ENCODE measurements around the gene MLKL.

Gene MLKL

GRCh38 chr16:74700438-74701225 is at the start of gene MLKL:
TSS of gene MLKL (minus strand) at chr16:74700862. CDS start at chr16:74695757, 5,105 bp downstream.
- FAIRE-seq, result no peak

- FAIRE-seq, result no peak
These were observed 48.8 kb upstream of the MLKL start for GRCh38 chr16:74749291-74750055.

GRCh38 chr16:74748616-74749026 is 48.0 kb upstream of the MLKL start:
- FAIRE-seq, result no peak

GRCh38 chr16:74747716-74748615 is 47.3 kb upstream of the MLKL start:
- no peak for FAIRE-seq

GRCh38 chr16:74745926-74746325 is 45.3 kb upstream of the MLKL start:
- FAIRE-seq, result no peak

- no peak for FAIRE-seq
These were observed 44.5 kb upstream of the MLKL start for GRCh38 chr16:74745109-74745615.

GRCh38 chr16:74744566-74744965 is 43.9 kb upstream of the MLKL start:
- no peak for FAIRE-seq

GRCh38 chr16:74743668-74744299 is 43.1 kb upstream of the MLKL start:
- FAIRE-seq, result no peak

GRCh38 chr16:74743045-74743667 is 42.5 kb upstream of the MLKL start:
- no peak for FAIRE-seq

GRCh38 chr16:74742051-74742481 is 41.4 kb upstream of the MLKL start:
- no peak for FAIRE-seq

- FAIRE-seq, result no peak
These were observed 40.2 kb upstream of the MLKL start for GRCh38 chr16:74740795-74741304.

- FAIRE-seq, result no peak
These were observed 38.6 kb upstream of the MLKL start for GRCh38 chr16:74739275-74739674.

- no peak for FAIRE-seq
These were observed 38.2 kb upstream of the MLKL start for GRCh38 chr16:74738816-74739215.

- FAIRE-seq, result no peak
These were observed 37.5 kb upstream of the MLKL start for GRCh38 chr16:74738113-74738541.

- FAIRE-seq, result no peak
These were observed 36.9 kb upstream of the MLKL start for GRCh38 chr16:74737521-74737920.

- FAIRE-seq, result no peak
These were observed 36.0 kb upstream of the MLKL start for GRCh38 chr16:74736531-74737157.

GRCh38 chr16:74735554-74735953 is 34.9 kb upstream of the MLKL start:
- no peak for FAIRE-seq

- no peak for FAIRE-seq
These were observed 34.4 kb upstream of the MLKL start for GRCh38 chr16:74735162-74735452.

GRCh38 chr16:74734361-74735161 is 33.9 kb upstream of the MLKL start:
- FAIRE-seq, result no peak

- no peak for FAIRE-seq
These were observed 32.2 kb upstream of the MLKL start for GRCh38 chr16:74732707-74733350.

Measured in colon (tissue), 2 donors.